NCI-H128 (cell line): ENCODE data around the gene SAMD4A.

Experiments
- DNase-seq: peaks from one replicate; lab custom pipeline; 2025; ENCODE audit not compliant: unreplicated experiment; lab: John Stamatoyannopoulos, UW

The SAMD4A gene

GRCh38 chr14:54814076-54814475, 247.1 kb downstream of the SAMD4A start:
- no peak for DNase-seq

- no peak for DNase-seq
These were observed 248.1 kb downstream of the SAMD4A start for GRCh38 chr14:54815016-54815415.

GRCh38 chr14:54815515-54815914, 248.6 kb downstream of the SAMD4A start:
- DNase-seq: no peak

GRCh38 chr14:54816450-54816849, 249.5 kb downstream of the SAMD4A start:
- no peak for DNase-seq

- no peak for DNase-seq
These were observed 250.6 kb downstream of the SAMD4A start for GRCh38 chr14:54817506-54817905.

- DNase-seq: peak; percentile 69
These were observed 251.5 kb downstream of the SAMD4A start for GRCh38 chr14:54818201-54819133.

GRCh38 chr14:54822685-54823084, 255.8 kb downstream of the SAMD4A start:
- DNase-seq: no peak

- no peak for DNase-seq
These were observed 257.0 kb downstream of the SAMD4A start for GRCh38 chr14:54823757-54824549.

GRCh38 chr14:54828037-54828436, 261.1 kb downstream of the SAMD4A start:
- DNase-seq: no peak

GRCh38 chr14:54829486-54830224, 262.7 kb downstream of the SAMD4A start:
- DNase-seq: no peak

GRCh38 chr14:54830650-54831049, 263.7 kb downstream of the SAMD4A start:
- DNase-seq: no peak

GRCh38 chr14:54834081-54834480, 267.2 kb downstream of the SAMD4A start:
- no peak for DNase-seq

- no peak for DNase-seq
These were observed 267.8 kb downstream of the SAMD4A start for GRCh38 chr14:54834727-54835126.

- no peak for DNase-seq
These were observed 269.3 kb downstream of the SAMD4A start for GRCh38 chr14:54836231-54836630.

GRCh38 chr14:54837508-54838149, 270.7 kb downstream of the SAMD4A start:
- DNase-seq: no peak

GRCh38 chr14:54838931-54839512, 272.1 kb downstream of the SAMD4A start:
- DNase-seq: no peak

GRCh38 chr14:54839701-54840119, 272.8 kb downstream of the SAMD4A start:
- no peak for DNase-seq

- no peak for DNase-seq
These were observed 273.4 kb downstream of the SAMD4A start for GRCh38 chr14:54840336-54840735.

GRCh38 chr14:54840798-54841197, 273.9 kb downstream of the SAMD4A start:
- no peak for DNase-seq
